ENCODE data around the gene PARVB. TPM values are rescaled to one million over a fixed set of nuclear protein-coding genes. Genes with fewer than 3 reads are reported as not detected.

The PARVB gene
- total RNA-seq, 1 experiment from 2014 or later: 85.3 TPM

GRCh38 chr22:44023404-44024287 is 456 bp upstream of the PARVB start:
- ChIA-PET CTCF (no interaction called here), POLR2A (ENCODE audit: unreplicated experiment) (no interaction called here)
- Histone ChIP-seq H3K36me3 (ENCODE audit: low read depth, low read length) (no peaks in the 10 kb centered on the region), H3K9me3 (ENCODE audit: low read length) (no peaks in the 10 kb centered on the region), H3K9me2 (replicated peaks; ENCODE audit: low read length) (no peaks in the 10 kb centered on the region), H3K4me3 (ENCODE audit: low read length) (peak overlapping the region; percentile 77), H4K20me1 (ENCODE audit: low read length) (no peaks in the 10 kb centered on the region), H3K27ac (ENCODE audit: low read length) (peak overlapping the region; percentile 56), H3K4me1 (ENCODE audit: insufficient read depth, low read length) (peaks cover 22% of the 10 kb centered on the region), H3K27me3 (ENCODE audit: low read length) (no peaks in the 10 kb centered on the region), H2AFZ (ENCODE audit: low read length) (peak overlapping the region; percentile 76), H3F3A (ENCODE audit: low read length, unreplicated experiment) (peaks cover 3% of the 10 kb centered on the region), H3K79me2 (ENCODE audit: low read length) (peaks cover 56% of the 10 kb centered on the region), H3K9ac (ENCODE audit: low read length) (peak overlapping the region; percentile 95), H3K4me2 (ENCODE audit: low read length) (peak overlapping the region; percentile 89)
- no peak for TF ChIP-seq EZH2phosphoT487 (IDR thresholded peaks at IDR 0.05; ENCODE audit: borderline replicate concordance, low read length)
- TF ChIP-seq EZH2 (IDR thresholded peaks at IDR 0.05; ENCODE audit: low read length, unreplicated experiment): no peak
- no peak for TF ChIP-seq CTCF (conservative IDR thresholded peaks at IDR 0.05; ENCODE audit: low read depth, low read length)
- TSS peak; percentile 57 for BruUV-seq (replicated peaks)
- intact Hi-C loops (cut with micrococcal nuclease): loop anchor here (10.0 kb wide), 1 partner anchor 61 kb away; no protein-coding TSS in a partner anchor
- DNase-seq: peak; percentile 37
- ATAC-seq: peak; percentile 68

GRCh38 chr22:44025171-44026065 is 1.3 kb downstream of the PARVB start:
- no peak for TF ChIP-seq CTCF (conservative IDR thresholded peaks at IDR 0.05; ENCODE audit: low read depth, low read length)
- no peak for TF ChIP-seq EZH2phosphoT487 (IDR thresholded peaks at IDR 0.05; ENCODE audit: borderline replicate concordance, low read length)
- no peak for TF ChIP-seq EZH2 (IDR thresholded peaks at IDR 0.05; ENCODE audit: low read length, unreplicated experiment)
- POLR2A ChIA-PET (ENCODE audit: unreplicated experiment): no interaction called here
- H3K4me1 ChIP-seq (ENCODE audit: insufficient read depth, low read length): peaks cover 22% of the 10 kb centered on the region
- DNase-seq: no peak
- no peaks in the 10 kb centered on the region for H3K27me3 ChIP-seq (ENCODE audit: low read length)
- BruUV-seq (replicated peaks): TSS peak; percentile 59
- no peak overlapping the region for H2AFZ ChIP-seq (ENCODE audit: low read length)
- peak overlapping the region; percentile 95 for H3K9ac ChIP-seq (ENCODE audit: low read length)
- H3K79me2 ChIP-seq (ENCODE audit: low read length): peaks cover 54% of the 10 kb centered on the region
- no peaks in the 10 kb centered on the region for H3K9me3 ChIP-seq (ENCODE audit: low read length)
- no peaks in the 10 kb centered on the region for H3K9me2 ChIP-seq (replicated peaks; ENCODE audit: low read length)
- peak overlapping the region; percentile 71 for H3K4me3 ChIP-seq (ENCODE audit: low read length)
- no peak for ATAC-seq
- peaks cover 3% of the 10 kb centered on the region for H3F3A ChIP-seq (ENCODE audit: low read length, unreplicated experiment)
- intact Hi-C loops (cut with micrococcal nuclease): loop anchor here (10.0 kb wide), 1 partner anchor 59 kb away; no protein-coding TSS in a partner anchor
- CTCF ChIA-PET: no interaction called here
- no peaks in the 10 kb centered on the region for H3K36me3 ChIP-seq (ENCODE audit: low read depth, low read length)
- H3K4me2 ChIP-seq (ENCODE audit: low read length): peak overlapping the region; percentile 89
- no peaks in the 10 kb centered on the region for H4K20me1 ChIP-seq (ENCODE audit: low read length)
- H3K27ac ChIP-seq (ENCODE audit: low read length): no peak overlapping the region

Measured in PC-3 (cell line).